Keratinocyte (primary cell): ENCODE results near the gene SOCS6. TPM values are rescaled to one million over a fixed set of nuclear protein-coding genes. Genes with fewer than 3 reads are reported as not detected.

ENCODE experiments used
- DNase-seq: peaks from one replicate; pipeline ENCODE4 v3.0.0-alpha.2; 2011; ENCODE audit warnings: low read depth, missing footprints, low spot score
- FAIRE-seq: peaks from 2 replicates; lab custom pipeline; 2011; peaks lifted over from hg19 to GRCh38; lab: Jason Lieb, UNC
- H2AFZ ChIP-seq: 2 replicates; pipeline ENCODE4 v1.6.0; 2012; ENCODE audit warnings: low read length, control low read depth, inconsistent platforms; ENCODE audit not compliant: control insufficient read depth
- H3K27ac ChIP-seq: 2 replicates; pipeline ENCODE4 v1.5.1; 2011; ENCODE audit warnings: low read length; ENCODE audit not compliant: control insufficient read depth, insufficient read depth
- H3K27me3 ChIP-seq: 3 replicates; pipeline ENCODE4 v1.6.0; 2011; ENCODE audit warnings: low read length; ENCODE audit not compliant: control insufficient read depth, insufficient read depth; ENCODE audit errors: extremely low read depth
- H3K36me3 ChIP-seq, 2 experiments: 2 replicates in 1 of 2; 3 replicates in 1 of 2; pipeline ENCODE4 v1.5.1; 2011; ENCODE audit warnings: low read length in 2 of 2, mild to moderate bottlenecking in 1 of 2; ENCODE audit not compliant: control insufficient read depth in 2 of 2, insufficient read depth in 2 of 2; ENCODE audit errors: extremely low read depth in 1 of 2
- H3K4me1 ChIP-seq: 3 replicates; pipeline ENCODE4 v1.5.1; 2011; ENCODE audit warnings: low read length; ENCODE audit not compliant: control insufficient read depth, insufficient read depth; ENCODE audit errors: extremely low read depth
- H3K4me2 ChIP-seq: 3 replicates; pipeline ENCODE4 v1.6.0; 2011; ENCODE audit warnings: low read depth, low read length; ENCODE audit not compliant: control insufficient read depth, insufficient read depth; ENCODE audit errors: extremely low read depth
- H3K4me3 ChIP-seq, 3 experiments: fragments of 200-600 bp in 1 of 3; sonication (generic) in 1 of 3; 2 replicates in 2 of 3; 3 replicates in 1 of 3; pipeline ENCODE4 v1.5.1; 2011 to 2016; ENCODE audit warnings: low read length in 3 of 3, mild to moderate bottlenecking in 3 of 3, control low read depth in 2 of 3, inconsistent platforms in 1 of 3, low read depth in 1 of 3, mixed read lengths in 1 of 3, mixed run types in 1 of 3, moderate library complexity in 1 of 3; ENCODE audit not compliant: control insufficient read depth in 2 of 3, insufficient read depth in 2 of 3; ENCODE audit errors: extremely low read depth in 1 of 3
- H3K79me2 ChIP-seq: 2 replicates; pipeline ENCODE4 v1.6.0; 2012; ENCODE audit warnings: low read length; ENCODE audit not compliant: control insufficient read depth, insufficient read depth
- H3K9ac ChIP-seq: 3 replicates; pipeline ENCODE4 v1.6.0; 2011; ENCODE audit warnings: low read length; ENCODE audit not compliant: control insufficient read depth, insufficient read depth; ENCODE audit errors: extremely low read depth
- H3K9me1 ChIP-seq: 3 replicates; pipeline ENCODE4 v1.6.0; 2011; ENCODE audit warnings: low read length; ENCODE audit not compliant: control insufficient read depth, insufficient read depth; ENCODE audit errors: extremely low read depth
- H3K9me3 ChIP-seq: 2 replicates; pipeline ENCODE4 v1.5.1; 2012; ENCODE audit warnings: low read depth, low read length; ENCODE audit not compliant: control insufficient read depth
- H4K20me1 ChIP-seq: 3 replicates; pipeline ENCODE4 v1.6.0; 2011; ENCODE audit warnings: low read length; ENCODE audit not compliant: control insufficient read depth, insufficient read depth; ENCODE audit errors: extremely low read depth
- CTCF ChIP-seq, 3 experiments: IDR thresholded peaks in 1 of 3; conservative IDR thresholded peaks in 1 of 3; optimal IDR thresholded peaks in 1 of 3; 2 replicates in 2 of 3; 3 replicates in 1 of 3; pipeline versions ENCODE3 to v1.5.1; 2011; ENCODE audit warnings: low read length in 3 of 3, mild to moderate bottlenecking in 3 of 3, moderate library complexity in 2 of 3, control low read depth in 1 of 3, inconsistent platforms in 1 of 3; ENCODE audit not compliant: insufficient read depth in 2 of 3; ENCODE audit errors: extremely low read depth in 1 of 3
- EZH2 ChIP-seq: IDR thresholded peaks from one replicate; pipeline ENCODE4 v1.6.1; 2012; ENCODE audit warnings: inconsistent platforms, mild to moderate bottlenecking, low read length, moderate library complexity
- dilution Hi-C: fragments of 300-500 bp; cut with MboI; formaldehyde crosslinking; loops from one replicate; pipeline ENCODE4 v1.7.0; 2020; ENCODE audit warnings: low sequenced_read_pairs; ENCODE audit not compliant: extremely low pct_ligation_motif_present
- polyA plus RNA-seq, 5 experiments: library from polyadenylated mRNA; depleted of rRNA in 3 of 5; stranded (reverse) in 3 of 5; stranded (forward) in 1 of 5; unstranded in 1 of 5; fragments of >200 nt; gene quantifications; 1 replicate in 1 of 5; 2 replicates in 3 of 5; 3 replicates in 1 of 5; pipeline versions ENCODE4 v1.2.1 to v1.2.3, GENCODE V29; 2011 to 2012; ENCODE audit warnings: missing spikeins in 2 of 5, low read depth in 1 of 5, low replicate concordance in 1 of 5

The SOCS6 gene
- polyA plus RNA-seq, 1 donor (not counting 4 experiments of a cell fraction or from before 2014, with no cell fraction given): 22.2 TPM

- dilution Hi-C loops: no loop called here
- FAIRE-seq: no peak
- no peaks in the 10 kb centered on the region for H3K9me3 ChIP-seq
Observed at GRCh38 chr18:70314151-70314782, 25.4 kb downstream of the SOCS6 start.

GRCh38 chr18:70319187-70319586 lies 30.3 kb downstream of the SOCS6 start:
- Histone ChIP-seq H3K27me3 (no peaks in the 10 kb centered on the region), H3K79me2 (peaks cover 83% of the 10 kb centered on the region), H2AFZ (no peak overlapping the region), H3K9me3 (no peaks in the 10 kb centered on the region), H3K4me1 (no peaks in the 10 kb centered on the region), H3K36me3 (no peaks in the 10 kb centered on the region), H3K9me1 (no peaks in the 10 kb centered on the region), H4K20me1 (no peaks in the 10 kb centered on the region), H3K4me3 (no peak overlapping the region), H3K27ac (no peak overlapping the region), H3K9ac (no peak overlapping the region), H3K4me2 (no peak overlapping the region)
- TF ChIP-seq CTCF (optimal IDR thresholded peaks at IDR 0.05 in 1 of 3, IDR thresholded peaks at IDR 0.05 in 1 of 3, conservative IDR thresholded peaks at IDR 0.05 in 1 of 3; ENCODE audit: extremely low read depth in 1 of 3, insufficient read depth in 2 of 3, low read length in 3 of 3) (no peak), EZH2 (no peak)
- DNase-seq (no peak), FAIRE-seq (no peak)
- dilution Hi-C loops: no loop called here

More at GRCh38 chr18:70314151-70314782, 25.4 kb downstream of the SOCS6 start:
- Histone ChIP-seq H3K79me2 (peaks cover 94% of the 10 kb centered on the region), H3K27me3 (no peaks in the 10 kb centered on the region), H3K9me1 (peaks cover 2% of the 10 kb centered on the region), H3K4me3 (no peak overlapping the region), H2AFZ (no peak overlapping the region), H3K9ac (no peak overlapping the region), H3K4me2 (no peak overlapping the region), H3K27ac (no peak overlapping the region), H4K20me1 (peaks cover 10% of the 10 kb centered on the region), H3K4me1 (no peaks in the 10 kb centered on the region), H3K36me3 (no peaks in the 10 kb centered on the region)
- DNase-seq: no peak
- no peak for TF ChIP-seq CTCF (optimal IDR thresholded peaks at IDR 0.05 in 1 of 3, IDR thresholded peaks at IDR 0.05 in 1 of 3, conservative IDR thresholded peaks at IDR 0.05 in 1 of 3; ENCODE audit: extremely low read depth in 1 of 3, insufficient read depth in 2 of 3, low read length in 3 of 3)
- TF ChIP-seq EZH2: no peak
